BLaER1 (cell line): ENCODE measurements around the gene IL21R.

ENCODE experiments used
- H3K27ac ChIP-seq: shearing (Covaris generic); formaldehyde crosslinking; 2 replicates; pipeline ENCODE4 v1.8.1; 2022
- H3K27me3 ChIP-seq: shearing (Covaris generic); formaldehyde crosslinking; 2 replicates; pipeline ENCODE4 v1.8.1; 2022
- H3K36me3 ChIP-seq: shearing (Covaris generic); formaldehyde crosslinking; 2 replicates; pipeline ENCODE4 v1.8.1; 2022
- H3K4me1 ChIP-seq: shearing (Covaris generic); formaldehyde crosslinking; 2 replicates; pipeline ENCODE4 v1.8.1; 2022
- H3K4me2 ChIP-seq: shearing (Covaris generic); formaldehyde crosslinking; 2 replicates; pipeline ENCODE4 v1.8.1; 2022
- H3K4me3 ChIP-seq: shearing (Covaris generic); formaldehyde crosslinking; 2 replicates; pipeline ENCODE4 v1.8.1; 2022
- H3K9ac ChIP-seq: shearing (Covaris generic); formaldehyde crosslinking; 2 replicates; pipeline ENCODE4 v1.8.1; 2022
- H3K9me3 ChIP-seq: shearing (Covaris generic); formaldehyde crosslinking; 2 replicates; pipeline ENCODE4 v1.8.1; 2022
- H4K20me1 ChIP-seq: shearing (Covaris generic); formaldehyde crosslinking; 2 replicates; pipeline ENCODE4 v1.8.1; 2022
- Cebpa-rat ChIP-seq: shearing (Covaris generic); IDR thresholded peaks from 2 replicates; pipeline ENCODE4 v1.8.1; 2022

IL21R gene

DNA sequence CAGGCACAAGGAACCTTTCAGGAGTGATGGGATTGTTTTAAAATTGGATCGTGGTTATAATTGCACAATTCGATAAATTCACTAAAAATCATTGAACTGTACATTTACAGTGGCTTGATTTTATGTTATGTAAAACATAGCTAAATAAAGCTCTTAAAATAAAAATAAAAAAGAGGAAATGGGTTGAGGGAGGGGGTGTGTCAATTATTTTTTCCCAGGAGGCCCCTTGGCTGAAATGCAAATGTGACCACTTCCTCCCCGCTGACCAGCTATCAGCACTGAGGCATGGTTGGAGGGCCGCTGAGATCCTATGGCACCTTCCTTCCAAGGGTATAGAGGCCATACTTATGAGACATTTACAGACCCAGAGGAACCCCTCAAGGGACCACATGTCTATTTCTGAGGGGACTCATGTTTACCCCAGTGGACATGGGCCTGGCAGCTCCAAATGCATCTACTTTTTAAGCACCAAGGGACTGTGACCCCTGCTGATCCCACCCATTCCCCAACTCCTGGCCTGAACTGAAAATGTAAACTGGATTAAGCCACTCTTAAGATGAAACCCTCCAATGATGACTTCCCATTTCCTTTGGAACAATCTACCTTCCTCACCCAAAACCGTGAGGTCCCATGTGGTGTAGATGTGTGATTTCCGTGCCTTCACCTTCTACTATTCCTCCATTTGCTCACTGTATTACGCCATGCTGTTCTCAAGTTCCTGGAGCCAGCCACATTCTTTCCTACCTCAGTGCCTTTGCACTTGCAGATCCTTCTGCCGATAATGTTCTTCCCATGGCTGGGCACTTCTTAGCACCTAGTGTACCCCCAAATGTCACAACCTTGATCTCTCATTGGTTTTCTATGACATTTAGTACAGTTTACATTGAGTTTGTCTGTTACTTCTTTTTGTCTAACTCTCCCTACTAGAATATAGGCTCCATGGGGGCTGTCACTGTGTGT lies 2.8 kb upstream of the IL21R start:
- peak overlapping the region; percentile 80 for H3K4me2 ChIP-seq
- peak overlapping the region; percentile 2; the same call in 1 of the 2 replicates for H3K27ac ChIP-seq
- no peaks in the 10 kb centered on the region for H3K27me3 ChIP-seq
- H3K9me3 ChIP-seq = peaks cover 23% of the 10 kb centered on the region; the same call in 1 of the 2 replicates
- H3K36me3 ChIP-seq = no peaks in the 10 kb centered on the region
- peak overlapping the region; percentile 15; the same call in 1 of the 2 replicates for H3K4me3 ChIP-seq
- TF ChIP-seq Cebpa-rat = no peak
- H4K20me1 ChIP-seq = no peaks in the 10 kb centered on the region
- H3K9ac ChIP-seq = no peak overlapping the region
- H3K4me1 ChIP-seq = peaks cover 72% of the 10 kb centered on the region

DNA sequence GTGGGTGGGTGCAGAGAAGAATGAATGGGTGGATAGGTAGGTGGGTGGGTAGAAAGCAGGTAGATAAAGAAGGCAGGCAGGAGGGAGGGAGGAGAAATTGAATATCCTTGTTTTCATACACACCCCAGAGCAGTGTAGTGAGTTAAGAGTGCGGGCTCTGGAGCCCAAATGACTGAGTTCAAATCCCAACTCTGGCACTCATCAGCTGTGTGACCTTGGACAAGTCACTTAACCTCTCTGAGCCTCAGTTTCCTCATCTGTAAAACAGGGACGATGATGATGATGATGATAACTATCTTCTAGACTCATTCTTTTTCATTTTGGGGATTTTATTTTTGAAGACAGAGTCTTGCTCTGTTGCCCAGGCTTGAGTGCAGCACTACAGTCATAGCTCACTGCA lies 2.0 kb upstream of the IL21R start:
- H3K4me2 ChIP-seq = peak overlapping the region; percentile 80
- no peaks in the 10 kb centered on the region for H3K27me3 ChIP-seq
- no peak for TF ChIP-seq Cebpa-rat
- H3K27ac ChIP-seq = no peak overlapping the region
- H3K9ac ChIP-seq = no peak overlapping the region
- peaks cover 80% of the 10 kb centered on the region for H3K4me1 ChIP-seq
- H3K4me3 ChIP-seq = no peak overlapping the region
- no peaks in the 10 kb centered on the region for H4K20me1 ChIP-seq
- peaks cover 16% of the 10 kb centered on the region; the same call in 1 of the 2 replicates for H3K9me3 ChIP-seq
- H3K36me3 ChIP-seq = no peaks in the 10 kb centered on the region

DNA sequence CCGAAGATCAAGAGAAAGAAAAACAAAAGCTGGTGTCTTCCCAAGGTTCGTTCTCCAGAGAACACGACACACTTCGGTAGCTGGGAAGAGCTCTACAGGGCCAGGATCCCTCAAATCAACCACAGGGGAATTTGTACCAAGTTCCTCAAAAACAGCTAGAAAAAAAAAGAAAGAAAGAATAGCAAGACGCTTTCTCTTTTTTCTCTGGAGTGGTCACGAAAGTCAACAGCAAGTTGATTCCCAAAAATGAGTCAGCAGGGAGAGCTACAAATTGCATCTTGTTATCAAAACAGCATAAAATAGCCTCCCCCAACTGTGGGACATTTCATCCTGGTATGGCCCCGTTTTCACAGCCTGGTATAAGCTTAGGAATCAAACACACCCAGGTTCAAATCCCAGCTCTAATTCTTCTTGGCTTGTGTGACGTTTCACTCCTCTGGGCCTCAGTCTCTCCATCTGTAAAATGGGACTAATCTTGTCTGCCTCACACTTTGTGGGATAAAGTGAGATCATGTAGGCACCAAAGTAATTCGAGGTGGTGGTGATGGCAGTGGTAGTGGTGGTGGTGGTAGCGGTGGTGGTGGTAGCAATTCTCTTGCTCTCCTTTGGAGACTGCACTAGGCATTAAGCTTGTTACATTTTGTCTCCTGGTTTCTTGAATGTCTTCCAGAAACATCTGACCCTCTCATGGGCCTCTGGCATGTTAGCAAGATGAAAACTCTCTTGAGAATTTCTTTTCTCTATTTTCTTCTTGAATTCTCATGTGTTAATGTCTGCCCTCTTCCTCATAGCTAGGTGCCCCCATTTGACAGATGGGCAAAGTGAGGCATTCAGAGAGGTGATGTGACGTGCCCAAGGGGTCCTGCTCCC lies 988 bp upstream of the IL21R start:
- H3K9ac ChIP-seq = no peak overlapping the region

DNA sequence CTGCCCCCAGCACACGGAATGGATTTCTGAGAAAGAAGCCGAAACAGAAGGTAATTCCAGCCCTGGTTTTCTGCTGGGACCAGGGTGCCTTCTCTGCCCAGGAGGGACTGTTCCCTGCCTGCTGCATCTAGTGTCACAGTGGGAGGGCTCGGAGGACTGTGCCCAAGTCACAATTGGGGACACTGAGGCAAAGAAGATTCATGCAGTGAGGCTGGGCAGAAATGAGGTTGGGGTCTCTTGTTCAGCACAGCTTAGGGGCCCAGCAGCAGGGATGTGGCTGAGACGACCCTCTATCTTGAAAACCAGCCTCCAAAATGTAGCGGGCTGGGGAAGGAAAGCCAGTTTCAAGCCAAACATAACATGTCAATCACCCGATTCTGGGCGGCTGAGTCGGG lies 592 bp downstream of the IL21R start:
- H3K9ac ChIP-seq = peak overlapping the region; percentile 47; the same call in 1 of the 2 replicates

More for the DNA sequence above, 988 bp upstream of the IL21R start:
- TF ChIP-seq Cebpa-rat = no peak
- Histone ChIP-seq H3K9me3 (peaks cover 8% of the 10 kb centered on the region; the same call in 1 of the 2 replicates), H3K4me1 (peaks cover 90% of the 10 kb centered on the region), H3K4me2 (peak overlapping the region; percentile 80), H3K4me3 (no peak overlapping the region; the same call in 1 of the 2 replicates), H3K27ac (peak overlapping the region; percentile 31; the same call in 1 of the 2 replicates), H3K36me3 (no peaks in the 10 kb centered on the region), H4K20me1 (no peaks in the 10 kb centered on the region), H3K27me3 (no peaks in the 10 kb centered on the region)

DNA sequence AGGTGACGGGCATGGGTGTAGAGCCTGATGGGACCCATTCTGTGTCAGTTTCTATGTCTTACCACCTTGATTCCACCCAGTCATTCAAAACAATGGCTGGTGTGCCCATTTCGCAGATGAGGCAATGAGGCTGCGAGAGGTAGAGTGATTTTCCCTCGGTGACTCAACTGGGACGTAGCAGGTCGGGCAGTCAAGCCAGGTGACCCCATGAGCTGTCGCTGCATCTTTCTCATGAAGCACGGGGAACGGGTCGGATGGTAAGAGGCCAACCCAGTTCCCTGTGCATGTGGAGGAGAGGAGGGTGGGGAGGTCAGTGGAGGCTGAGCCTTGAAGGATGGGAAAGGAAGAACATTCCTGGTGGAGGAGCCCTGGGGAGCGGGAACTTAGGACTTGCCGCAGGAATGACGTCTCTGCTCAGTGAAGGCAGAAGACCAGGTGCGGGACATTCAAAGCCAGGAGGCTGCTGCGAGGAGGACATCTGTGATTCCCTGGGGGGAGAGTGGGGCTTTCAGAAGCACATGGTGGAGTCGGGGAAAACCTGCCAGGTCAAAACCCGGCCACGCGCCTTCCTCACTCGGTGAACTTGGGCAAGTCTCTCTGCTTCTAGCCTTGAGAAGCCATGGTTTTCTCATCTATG lies 1.1 kb downstream of the IL21R start:
- Histone ChIP-seq H3K4me3 (peak overlapping the region; percentile 33), H3K4me2 (peak overlapping the region; percentile 80), H3K9me3 (no peaks in the 10 kb centered on the region), H3K36me3 (no peaks in the 10 kb centered on the region), H3K27me3 (no peaks in the 10 kb centered on the region), H4K20me1 (no peaks in the 10 kb centered on the region), H3K4me1 (peaks cover 93% of the 10 kb centered on the region), H3K27ac (peak overlapping the region; percentile 70), H3K9ac (no peak overlapping the region; the same call in 1 of the 2 replicates)
- TF ChIP-seq Cebpa-rat = no peak

More for the DNA sequence above, 592 bp downstream of the IL21R start:
- Histone ChIP-seq H3K9me3 (no peaks in the 10 kb centered on the region), H3K27me3 (no peaks in the 10 kb centered on the region), H3K36me3 (no peaks in the 10 kb centered on the region), H3K27ac (peak overlapping the region; percentile 70), H3K4me1 (peaks cover 96% of the 10 kb centered on the region), H3K4me2 (peak overlapping the region; percentile 80), H3K4me3 (peak overlapping the region; percentile 33), H4K20me1 (no peaks in the 10 kb centered on the region)
- no peak for TF ChIP-seq Cebpa-rat

DNA sequence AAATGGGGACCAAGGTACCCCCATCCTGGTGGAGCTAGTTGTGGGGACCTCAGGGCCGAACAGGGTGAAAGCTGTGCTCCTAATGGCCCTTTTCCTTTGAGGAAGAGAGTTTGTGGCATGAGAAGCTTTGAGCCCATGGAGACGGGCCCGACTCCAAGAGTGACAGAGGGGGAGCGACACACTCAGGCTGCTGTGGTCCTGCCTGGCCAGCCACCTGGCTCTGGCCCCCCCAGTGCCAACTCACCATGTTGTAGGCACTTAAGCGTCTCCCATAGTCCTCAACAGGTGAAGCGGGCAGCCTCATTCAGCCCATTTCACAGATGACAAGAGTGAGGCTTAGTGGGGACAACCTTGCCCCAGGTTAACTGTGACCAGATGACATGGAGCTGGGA lies 1.6 kb downstream of the IL21R start:
- H3K4me2 ChIP-seq = peak overlapping the region; percentile 80
- no peaks in the 10 kb centered on the region for H3K27me3 ChIP-seq
- H3K9ac ChIP-seq = no peak overlapping the region; the same call in 1 of the 2 replicates
- H3K4me1 ChIP-seq = peaks cover 93% of the 10 kb centered on the region
- no peaks in the 10 kb centered on the region for H3K9me3 ChIP-seq
- TF ChIP-seq Cebpa-rat = no peak
- H3K27ac ChIP-seq = peak overlapping the region; percentile 70; the same call in 1 of the 2 replicates
- H3K4me3 ChIP-seq = peak overlapping the region; percentile 33; the same call in 1 of the 2 replicates
- no peaks in the 10 kb centered on the region for H3K36me3 ChIP-seq
- no peaks in the 10 kb centered on the region for H4K20me1 ChIP-seq

DNA sequence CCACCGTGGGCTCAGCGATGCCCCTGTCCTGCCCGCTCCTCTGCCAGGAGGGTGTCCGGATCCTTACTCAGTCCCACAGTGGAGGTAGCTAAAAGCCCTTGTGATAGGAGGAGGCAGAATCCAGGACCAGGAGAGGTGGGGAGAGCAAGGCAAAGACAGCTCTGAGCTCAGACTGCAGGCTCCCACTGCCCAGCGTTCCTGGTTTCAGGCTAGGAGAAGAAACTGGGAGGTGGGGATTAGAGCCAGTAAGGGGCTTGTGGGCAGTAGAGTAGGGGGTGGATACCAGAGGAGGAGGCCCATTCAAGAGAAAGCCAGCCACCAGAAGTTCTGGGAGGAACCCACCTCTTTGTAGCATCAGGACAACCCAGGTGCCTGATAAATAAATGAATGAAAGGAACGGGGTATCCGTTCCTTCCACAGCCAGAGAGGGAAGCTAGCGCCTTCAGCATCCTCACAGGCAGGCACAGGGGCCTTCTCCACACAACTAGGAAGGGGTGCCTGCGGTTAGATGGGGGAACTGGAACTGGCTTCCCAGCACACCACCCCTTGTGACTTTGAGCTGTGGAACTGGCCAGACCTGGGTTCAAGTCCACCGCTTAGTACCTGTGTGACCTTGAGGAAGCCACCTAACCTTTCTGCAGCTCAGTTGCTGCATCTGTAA lies 2.3 kb downstream of the IL21R start:
- Histone ChIP-seq H3K27me3 (no peaks in the 10 kb centered on the region), H3K4me3 (no peak overlapping the region), H3K4me1 (peaks cover 86% of the 10 kb centered on the region), H4K20me1 (no peaks in the 10 kb centered on the region), H3K9ac (no peak overlapping the region), H3K4me2 (peak overlapping the region; percentile 80), H3K27ac (0 out of 2 replicates have a peak overlapping the region, but pooled peaks have one; percentile 70), H3K9me3 (no peaks in the 10 kb centered on the region), H3K36me3 (no peaks in the 10 kb centered on the region)
- TF ChIP-seq Cebpa-rat = no peak

DNA sequence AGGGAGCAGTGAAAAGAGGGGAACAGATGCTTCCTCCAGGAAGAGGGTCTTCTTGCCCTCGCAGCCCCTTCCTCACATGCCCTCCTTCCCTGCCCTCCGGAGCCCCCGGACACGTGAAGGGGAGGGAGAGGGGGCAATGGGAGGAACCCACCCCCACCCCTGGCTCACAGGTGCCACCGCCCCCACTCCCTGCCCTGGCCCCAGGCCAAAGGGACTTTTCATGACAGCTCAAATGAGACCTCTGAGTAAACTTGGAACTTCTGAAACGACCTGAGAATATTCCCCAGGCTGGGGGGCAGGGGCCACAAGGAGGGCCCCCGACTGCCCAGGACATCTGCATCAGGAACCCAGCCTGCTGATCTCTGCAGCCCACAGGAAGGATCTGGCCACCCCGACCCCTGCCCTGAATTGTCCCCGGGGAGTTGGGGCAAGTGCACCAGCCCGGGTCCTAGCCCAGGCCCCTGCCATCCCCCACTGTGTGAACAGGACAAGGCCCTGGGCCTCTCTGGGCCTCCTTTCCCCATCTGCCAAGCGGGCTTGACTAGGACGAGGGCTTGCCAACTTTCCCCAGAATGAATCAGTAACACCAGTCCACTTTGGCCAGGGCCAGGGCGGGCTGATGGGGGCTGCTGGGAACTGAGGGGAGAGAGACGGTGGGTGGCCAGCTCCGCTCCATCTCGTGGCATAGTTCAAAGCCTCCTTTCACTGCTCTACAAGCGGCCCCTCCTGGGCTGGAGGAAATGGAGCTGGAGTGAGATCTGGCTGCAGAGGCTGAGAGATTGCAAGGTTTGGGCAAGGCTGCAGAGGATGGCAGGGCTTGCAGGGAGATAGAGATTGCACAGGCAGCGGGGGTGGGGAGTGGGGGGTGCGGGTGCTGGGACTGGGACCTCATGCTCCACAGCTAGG lies 3.8 kb downstream of the IL21R start:
- H3K36me3 ChIP-seq = no peaks in the 10 kb centered on the region
- H3K27me3 ChIP-seq = no peaks in the 10 kb centered on the region
- peak overlapping the region; percentile 36; the same call in 1 of the 2 replicates for H3K27ac ChIP-seq
- H3K4me2 ChIP-seq = peak overlapping the region; percentile 87
- peaks cover 71% of the 10 kb centered on the region for H3K4me1 ChIP-seq
- H3K9me3 ChIP-seq = no peaks in the 10 kb centered on the region
- no peak for TF ChIP-seq Cebpa-rat
- no peaks in the 10 kb centered on the region for H4K20me1 ChIP-seq
- H3K4me3 ChIP-seq = no peak overlapping the region
- no peak overlapping the region; the same call in 1 of the 2 replicates for H3K9ac ChIP-seq
